ENCODE measurements around the gene SPACA9.
A peak's percentile ranks its signal among the peaks of the same experiment; 100 is the strongest.

Gene SPACA9

DNA sequence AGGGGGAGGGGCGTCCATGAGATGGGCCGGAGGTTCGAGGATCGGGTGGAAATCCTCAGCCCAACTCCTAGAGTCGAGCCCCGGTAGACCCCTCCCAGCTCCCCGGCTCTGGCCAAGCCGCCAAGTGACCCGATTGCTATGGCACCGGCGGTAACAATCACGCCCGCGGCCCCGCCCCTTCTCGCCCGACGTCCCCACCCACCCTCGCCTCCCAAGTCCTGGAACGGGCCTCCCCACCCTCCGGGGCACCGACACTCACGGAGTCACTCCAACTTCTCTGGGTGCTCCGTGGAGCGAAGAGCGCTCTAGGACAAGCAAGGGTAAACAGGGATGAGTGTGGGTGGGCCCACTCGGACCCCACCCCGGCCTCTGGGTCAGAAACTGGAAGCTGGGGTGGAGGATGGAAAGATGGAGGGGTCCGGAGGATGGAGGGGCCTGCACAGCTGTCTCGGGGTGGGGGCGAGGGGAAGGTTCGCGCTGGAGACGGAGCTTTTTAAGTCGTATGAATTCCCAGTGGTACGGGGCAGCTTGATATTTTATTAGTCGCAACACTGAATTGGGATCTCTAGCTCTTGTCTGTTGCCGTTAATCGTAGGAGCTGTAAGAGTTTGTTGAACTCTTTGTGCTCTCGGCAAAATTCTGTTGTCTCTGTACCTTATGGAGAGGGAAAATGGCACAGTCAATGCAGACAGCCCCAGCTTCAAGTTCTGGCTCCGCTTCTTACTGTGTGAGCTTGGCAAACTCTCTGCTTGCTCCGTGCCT is at the start of gene SPACA9:
Gene SPACA9 (plus strand): TSS at position 204 of the 762 bp plus-strand sequence. CDS start 5,050 bp downstream, outside the sequence.
- H3K4me3 ChIP-seq (ENCODE audit: low read depth, low read length): peak within 1 kb of the TSS; percentile 92
- H3K27me3 ChIP-seq (ENCODE audit: control insufficient read depth, insufficient read depth, low read length): peaks cover 17% of the 10 kb centered on the region
- H3K9ac ChIP-seq (ENCODE audit: low read depth, low read length): no peak within 1 kb of the TSS
- H3K36me3 ChIP-seq (ENCODE audit: control insufficient read depth, insufficient read depth, low read length): no peaks in the 10 kb centered on the region
- no peaks in the 10 kb centered on the region for H3K9me3 ChIP-seq (ENCODE audit: control insufficient read depth, insufficient read depth, low read length)
- no peaks in the 10 kb centered on the region for H3K4me1 ChIP-seq (ENCODE audit: control insufficient read depth, insufficient read depth, low read length)

- H3K9ac ChIP-seq (ENCODE audit: low read depth, low read length): no peak overlapping the region
- no peak overlapping the region for H3K4me3 ChIP-seq (ENCODE audit: low read depth, low read length)
- H3K4me1 ChIP-seq (ENCODE audit: control insufficient read depth, insufficient read depth, low read length): no peaks in the 10 kb centered on the region
- no peaks in the 10 kb centered on the region for H3K36me3 ChIP-seq (ENCODE audit: control insufficient read depth, insufficient read depth, low read length)
- no peaks in the 10 kb centered on the region for H3K27me3 ChIP-seq (ENCODE audit: control insufficient read depth, insufficient read depth, low read length)
- H3K9me3 ChIP-seq (ENCODE audit: control insufficient read depth, insufficient read depth, low read length): no peaks in the 10 kb centered on the region
These were observed 46.4 kb upstream of the SPACA9 start for GRCh38 chr9:132832171-132832881.

DNA sequence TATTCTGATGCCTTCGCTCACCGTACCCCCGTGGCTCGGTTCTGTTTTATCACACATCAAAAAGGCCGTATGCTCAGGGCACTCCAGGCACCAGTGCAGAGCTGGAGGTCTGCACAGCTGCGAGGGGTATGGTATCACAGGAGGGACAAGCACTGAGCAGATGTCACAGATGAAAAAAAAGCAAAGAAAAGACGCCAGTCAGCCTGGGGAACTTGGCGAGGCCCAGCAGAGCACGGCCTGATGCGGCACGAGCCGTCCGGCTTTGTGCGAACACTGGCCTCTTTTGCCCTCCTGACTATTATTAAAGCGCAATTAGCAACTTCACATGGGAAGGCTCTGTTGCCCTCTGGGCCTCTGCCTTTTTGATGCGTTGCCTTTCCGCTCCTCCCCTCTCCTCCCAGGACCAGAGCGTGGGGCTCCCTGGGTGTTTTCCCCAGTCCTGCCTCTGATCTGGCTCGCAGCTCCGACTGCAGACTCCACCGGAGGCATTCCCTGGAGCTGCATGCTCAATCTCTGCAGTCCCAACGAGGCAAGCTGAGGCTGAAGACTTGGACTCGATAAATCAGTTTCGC is 45.1 kb upstream of the SPACA9 start:
- Histone ChIP-seq H3K4me3 (ENCODE audit: low read depth, low read length) (no peak overlapping the region), H3K4me1 (ENCODE audit: control insufficient read depth, insufficient read depth, low read length) (no peaks in the 10 kb centered on the region), H3K9ac (ENCODE audit: low read depth, low read length) (no peak overlapping the region), H3K9me3 (ENCODE audit: control insufficient read depth, insufficient read depth, low read length) (no peaks in the 10 kb centered on the region), H3K27me3 (ENCODE audit: control insufficient read depth, insufficient read depth, low read length) (no peaks in the 10 kb centered on the region), H3K36me3 (ENCODE audit: control insufficient read depth, insufficient read depth, low read length) (no peaks in the 10 kb centered on the region)

DNA sequence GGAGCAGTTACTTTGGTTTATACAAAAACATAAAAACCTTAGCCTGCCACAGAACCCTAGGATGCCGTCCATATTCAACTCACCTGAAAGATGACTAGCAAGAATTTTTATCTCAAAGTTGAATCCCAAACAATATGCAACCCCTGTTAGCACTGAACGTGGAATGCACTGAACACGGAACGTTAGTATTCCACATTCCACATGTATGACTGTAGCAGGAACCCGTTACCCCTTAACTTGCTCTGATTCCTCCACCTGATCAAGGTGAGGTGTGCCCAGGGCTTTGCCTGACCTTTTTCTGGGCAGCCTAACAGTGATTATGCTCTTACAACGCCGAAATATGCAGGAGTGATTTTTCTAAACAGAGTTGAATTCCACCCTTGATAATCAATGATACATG is 44.4 kb upstream of the SPACA9 start:
- Histone ChIP-seq H3K4me3 (ENCODE audit: low read depth, low read length) (no peak overlapping the region), H3K4me1 (ENCODE audit: control insufficient read depth, insufficient read depth, low read length) (no peaks in the 10 kb centered on the region), H3K9me3 (ENCODE audit: control insufficient read depth, insufficient read depth, low read length) (no peaks in the 10 kb centered on the region), H3K9ac (ENCODE audit: low read depth, low read length) (no peak overlapping the region), H3K36me3 (ENCODE audit: control insufficient read depth, insufficient read depth, low read length) (no peaks in the 10 kb centered on the region), H3K27me3 (ENCODE audit: control insufficient read depth, insufficient read depth, low read length) (no peaks in the 10 kb centered on the region)

GRCh38 chr9:132837501-132838286 is 41.0 kb upstream of the SPACA9 start:
- H3K9ac ChIP-seq (ENCODE audit: low read depth, low read length): no peak overlapping the region
- H3K27me3 ChIP-seq (ENCODE audit: control insufficient read depth, insufficient read depth, low read length): no peaks in the 10 kb centered on the region
- no peak overlapping the region for H3K4me3 ChIP-seq (ENCODE audit: low read depth, low read length)
- no peaks in the 10 kb centered on the region for H3K36me3 ChIP-seq (ENCODE audit: control insufficient read depth, insufficient read depth, low read length)
- no peaks in the 10 kb centered on the region for H3K4me1 ChIP-seq (ENCODE audit: control insufficient read depth, insufficient read depth, low read length)
- no peaks in the 10 kb centered on the region for H3K9me3 ChIP-seq (ENCODE audit: control insufficient read depth, insufficient read depth, low read length)

- Histone ChIP-seq H3K27me3 (ENCODE audit: control insufficient read depth, insufficient read depth, low read length) (no peaks in the 10 kb centered on the region), H3K9me3 (ENCODE audit: control insufficient read depth, insufficient read depth, low read length) (no peaks in the 10 kb centered on the region), H3K4me1 (ENCODE audit: control insufficient read depth, insufficient read depth, low read length) (no peaks in the 10 kb centered on the region)
These were observed 40.4 kb upstream of the SPACA9 start for GRCh38 chr9:132838291-132838690.

GRCh38 chr9:132840980-132841379 is 37.7 kb upstream of the SPACA9 start:
- Histone ChIP-seq H3K9ac (ENCODE audit: low read depth, low read length) (no peak overlapping the region), H3K4me3 (ENCODE audit: low read depth, low read length) (no peak overlapping the region), H3K36me3 (ENCODE audit: control insufficient read depth, insufficient read depth, low read length) (no peaks in the 10 kb centered on the region), H3K9me3 (ENCODE audit: control insufficient read depth, insufficient read depth, low read length) (no peaks in the 10 kb centered on the region), H3K4me1 (ENCODE audit: control insufficient read depth, insufficient read depth, low read length) (no peaks in the 10 kb centered on the region), H3K27me3 (ENCODE audit: control insufficient read depth, insufficient read depth, low read length) (no peaks in the 10 kb centered on the region)

More at GRCh38 chr9:132838291-132838690, 40.4 kb upstream of the SPACA9 start:
- Histone ChIP-seq H3K9ac (ENCODE audit: low read depth, low read length) (no peak overlapping the region), H3K4me3 (ENCODE audit: low read depth, low read length) (no peak overlapping the region), H3K36me3 (ENCODE audit: control insufficient read depth, insufficient read depth, low read length) (no peaks in the 10 kb centered on the region)

GRCh38 chr9:132842124-132843044 is 36.3 kb upstream of the SPACA9 start:
- no peak overlapping the region for H3K9ac ChIP-seq (ENCODE audit: low read depth, low read length)
- no peaks in the 10 kb centered on the region for H3K27me3 ChIP-seq (ENCODE audit: control insufficient read depth, insufficient read depth, low read length)
- H3K36me3 ChIP-seq (ENCODE audit: control insufficient read depth, insufficient read depth, low read length): no peaks in the 10 kb centered on the region
- H3K9me3 ChIP-seq (ENCODE audit: control insufficient read depth, insufficient read depth, low read length): no peaks in the 10 kb centered on the region
- H3K4me3 ChIP-seq (ENCODE audit: low read depth, low read length): no peak overlapping the region
- no peaks in the 10 kb centered on the region for H3K4me1 ChIP-seq (ENCODE audit: control insufficient read depth, insufficient read depth, low read length)

DNA sequence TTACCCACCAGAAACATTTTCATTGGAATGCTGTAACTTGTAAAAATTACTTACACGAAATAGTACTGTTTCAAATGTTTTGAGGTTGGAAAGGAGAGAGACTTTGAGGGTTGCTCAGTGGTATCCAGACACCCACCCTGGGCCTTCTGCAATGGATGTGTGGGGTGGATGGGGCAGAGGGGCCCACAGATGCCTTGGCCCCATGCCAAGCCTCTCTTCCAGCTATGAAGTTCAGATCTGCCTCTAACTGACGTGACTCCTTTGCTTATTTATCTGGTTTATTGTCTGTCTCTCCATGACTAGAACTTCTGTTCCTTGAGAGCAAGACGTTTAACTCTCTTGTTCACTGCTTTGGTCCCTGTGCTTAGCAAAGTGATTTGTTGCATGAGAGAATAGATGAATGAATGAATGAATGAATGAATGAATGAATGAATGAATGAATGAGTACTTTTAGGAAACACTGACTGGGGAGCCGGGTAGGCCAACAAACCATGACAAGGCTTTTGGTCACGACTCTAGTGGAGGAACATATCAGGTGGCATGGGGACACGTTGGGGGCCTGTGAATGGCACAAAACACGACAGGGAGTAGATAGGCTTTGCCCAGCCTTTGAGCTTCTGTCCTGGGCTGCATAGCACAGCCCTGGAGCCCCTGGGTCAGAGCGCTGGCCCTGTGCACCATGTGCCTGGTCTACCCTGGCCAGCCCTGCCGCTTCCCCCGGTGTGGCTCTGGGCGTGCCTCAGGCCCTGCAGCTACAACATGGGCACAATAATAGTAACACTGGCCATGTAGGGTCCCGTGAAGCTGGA is 32.4 kb upstream of the SPACA9 start:
- H3K36me3 ChIP-seq (ENCODE audit: control insufficient read depth, insufficient read depth, low read length): no peaks in the 10 kb centered on the region
- no peaks in the 10 kb centered on the region for H3K4me1 ChIP-seq (ENCODE audit: control insufficient read depth, insufficient read depth, low read length)
- H3K4me3 ChIP-seq (ENCODE audit: low read depth, low read length): no peak overlapping the region
- H3K27me3 ChIP-seq (ENCODE audit: control insufficient read depth, insufficient read depth, low read length): no peaks in the 10 kb centered on the region
- H3K9ac ChIP-seq (ENCODE audit: low read depth, low read length): no peak overlapping the region
- no peaks in the 10 kb centered on the region for H3K9me3 ChIP-seq (ENCODE audit: control insufficient read depth, insufficient read depth, low read length)

DNA sequence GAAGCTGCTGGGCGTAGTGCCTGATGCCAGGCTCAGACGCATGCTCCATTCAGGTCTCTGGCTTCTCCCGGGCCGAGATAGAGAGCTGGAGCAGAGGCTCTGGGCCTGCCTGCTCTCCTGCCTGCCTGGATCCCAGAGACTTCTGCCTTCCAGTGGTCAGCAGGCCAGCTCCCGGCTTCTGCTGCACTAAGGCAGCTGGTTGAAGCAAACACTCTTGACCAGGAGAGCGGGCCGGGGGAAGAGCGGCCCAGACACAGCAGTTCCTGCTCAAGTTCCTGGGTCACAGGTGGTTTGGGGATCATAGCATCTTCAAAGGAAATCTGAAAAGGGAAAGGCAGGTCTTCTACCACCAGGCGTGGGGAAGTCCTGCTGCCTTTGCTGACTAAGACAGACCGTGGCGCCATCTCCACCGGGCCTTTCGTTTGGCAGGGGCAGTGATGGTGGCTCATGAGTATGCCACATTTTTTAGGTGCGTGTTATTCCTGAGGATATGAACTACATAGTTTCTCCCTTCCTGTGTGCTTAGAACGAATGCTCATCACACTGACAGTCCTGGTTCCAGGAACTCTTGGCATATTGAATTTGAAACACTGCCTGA is 31.7 kb upstream of the SPACA9 start:
- no peaks in the 10 kb centered on the region for H3K36me3 ChIP-seq (ENCODE audit: control insufficient read depth, insufficient read depth, low read length)
- no peaks in the 10 kb centered on the region for H3K27me3 ChIP-seq (ENCODE audit: control insufficient read depth, insufficient read depth, low read length)
- no peak overlapping the region for H3K4me3 ChIP-seq (ENCODE audit: low read depth, low read length)
- no peaks in the 10 kb centered on the region for H3K4me1 ChIP-seq (ENCODE audit: control insufficient read depth, insufficient read depth, low read length)
- no peak overlapping the region for H3K9ac ChIP-seq (ENCODE audit: low read depth, low read length)
- no peaks in the 10 kb centered on the region for H3K9me3 ChIP-seq (ENCODE audit: control insufficient read depth, insufficient read depth, low read length)
